Measurements from ENCODE around the gene HAND2.

Gene HAND2

GRCh38 chr4:173507471-173508385 is 22.3 kb downstream of the HAND2 start:
- Histone ChIP-seq H3K27ac (no peak overlapping the region), H3K4me3 (ENCODE audit: low read depth, low read length) (no peak overlapping the region), H3K9me3 (ENCODE audit: severe bottlenecking) (no peaks in the 10 kb centered on the region), H3K27me3 (ENCODE audit: insufficient read depth, low read depth, severe bottlenecking) (no peaks in the 10 kb centered on the region), H3K36me3 (no peaks in the 10 kb centered on the region)
- DNase-seq: no peak
- TF ChIP-seq CTCF (IDR thresholded peaks at IDR 0.05; ENCODE audit: low read depth, low read length): no peak

DNA sequence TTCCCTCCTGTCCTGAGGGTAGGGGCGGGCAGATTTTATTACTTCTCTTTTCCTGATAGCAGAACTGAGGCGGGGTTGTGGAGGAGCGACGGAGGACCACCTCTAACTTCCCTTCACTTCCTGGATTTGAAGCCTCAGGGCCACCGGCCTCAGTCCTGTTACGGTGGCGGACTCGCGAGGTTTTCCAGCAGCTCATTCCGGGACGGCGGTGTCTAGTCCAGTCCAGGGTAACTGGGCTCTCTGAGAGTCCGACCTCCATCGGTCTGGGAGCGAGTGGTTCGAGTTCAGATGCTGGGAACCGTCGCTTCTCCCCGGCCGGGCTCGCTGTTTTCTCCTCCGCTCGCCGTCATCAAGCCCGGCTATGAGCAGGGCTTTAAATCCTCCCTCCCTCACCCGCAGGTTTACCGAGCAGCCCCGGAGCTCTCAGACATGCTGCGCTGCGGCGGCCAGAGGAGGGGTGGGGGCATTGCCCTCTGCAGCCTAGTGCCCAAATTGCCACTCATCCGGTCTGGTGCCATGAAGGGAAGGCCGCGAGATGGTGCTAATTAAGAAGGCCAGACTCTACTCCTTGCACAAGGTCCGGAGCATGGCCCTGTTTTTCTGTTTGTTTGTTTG is 23.3 kb downstream of the HAND2 start:
- Histone ChIP-seq H3K27ac (no peak overlapping the region), H3K36me3 (no peaks in the 10 kb centered on the region), H3K9me3 (ENCODE audit: severe bottlenecking) (no peaks in the 10 kb centered on the region), H3K4me3 (ENCODE audit: low read depth, low read length) (peak overlapping the region; percentile 44), H3K27me3 (ENCODE audit: insufficient read depth, low read depth, severe bottlenecking) (no peaks in the 10 kb centered on the region)
- no peak for TF ChIP-seq CTCF (IDR thresholded peaks at IDR 0.05; ENCODE audit: low read depth, low read length)
- DNase-seq: peak; percentile 38

GRCh38 chr4:173505924-173506518 is 24.0 kb downstream of the HAND2 start:
- H3K36me3 ChIP-seq: no peaks in the 10 kb centered on the region
- peak; percentile 87 for DNase-seq
- no peaks in the 10 kb centered on the region for H3K9me3 ChIP-seq (ENCODE audit: severe bottlenecking)
- H3K4me3 ChIP-seq (ENCODE audit: low read depth, low read length): peak overlapping the region; percentile 44
- H3K27me3 ChIP-seq (ENCODE audit: insufficient read depth, low read depth, severe bottlenecking): no peaks in the 10 kb centered on the region
- peak; percentile 87 for TF ChIP-seq CTCF (IDR thresholded peaks at IDR 0.05; ENCODE audit: low read depth, low read length)
- no peak overlapping the region for H3K27ac ChIP-seq

DNA sequence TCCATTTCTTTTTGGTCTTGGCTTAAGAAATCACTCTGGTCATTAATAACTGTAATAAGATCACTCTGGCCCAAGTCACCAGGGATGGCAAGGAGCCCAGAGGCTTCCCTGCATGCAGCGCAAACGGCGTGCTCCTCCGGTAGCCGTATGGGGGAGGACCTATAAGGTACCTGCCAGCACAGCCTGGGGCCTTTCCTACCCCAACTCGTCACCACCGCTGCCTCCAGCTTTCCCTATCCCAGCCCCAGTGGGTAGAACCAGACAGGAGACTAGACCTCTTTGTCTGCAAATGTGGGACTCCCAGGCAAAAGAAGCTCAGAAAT is 25.9 kb downstream of the HAND2 start:
- DNase-seq: no peak
- no peaks in the 10 kb centered on the region for H3K36me3 ChIP-seq
- H3K27me3 ChIP-seq (ENCODE audit: insufficient read depth, low read depth, severe bottlenecking): no peaks in the 10 kb centered on the region
- no peak overlapping the region for H3K27ac ChIP-seq
- no peak overlapping the region for H3K4me3 ChIP-seq (ENCODE audit: low read depth, low read length)
- no peaks in the 10 kb centered on the region for H3K9me3 ChIP-seq (ENCODE audit: severe bottlenecking)
- no peak for TF ChIP-seq CTCF (IDR thresholded peaks at IDR 0.05; ENCODE audit: low read depth, low read length)

- no peaks in the 10 kb centered on the region for H3K27me3 ChIP-seq (ENCODE audit: insufficient read depth, low read depth, severe bottlenecking)
- no peak for DNase-seq
- H3K4me3 ChIP-seq (ENCODE audit: low read depth, low read length): no peak overlapping the region
- H3K9me3 ChIP-seq (ENCODE audit: severe bottlenecking): no peaks in the 10 kb centered on the region
- H3K36me3 ChIP-seq: no peaks in the 10 kb centered on the region
- TF ChIP-seq CTCF (IDR thresholded peaks at IDR 0.05; ENCODE audit: low read depth, low read length): no peak
- no peak overlapping the region for H3K27ac ChIP-seq
Measured at GRCh38 chr4:173503330-173504180, 26.5 kb downstream of the HAND2 start.

All from WERI-Rb-1 (cell line).